DMS 273 treated with DMSO at 0.1 percent for 48 hours (cell line): ENCODE results near the gene CITED4.
"Not testable (repeated sequence)": the region's sequence is repeated elsewhere in the genome, so short reads cannot be mapped to it uniquely, and the experiment has no call there.

Source experiments
- DNase-seq: peaks from one replicate; lab custom pipeline; 2025; lab: John Stamatoyannopoulos, UW

Gene CITED4

GRCh38 chr1:40862008-40862863, at the start of gene CITED4:
TSS of gene CITED4 (minus strand) at chr1:40862363. CDS start at chr1:40862127, 236 bp downstream.
- DNase-seq, result peak; percentile 100

GRCh38 chr1:40911105-40911504, 48.9 kb upstream of the CITED4 start:
- no peak for DNase-seq

- DNase-seq, result no peak
These were observed 47.1 kb upstream of the CITED4 start for GRCh38 chr1:40909281-40909680.

GRCh38 chr1:40908350-40908749, 46.2 kb upstream of the CITED4 start:
- DNase-seq, result no peak

GRCh38 chr1:40907899-40908298, 45.7 kb upstream of the CITED4 start:
- no peak for DNase-seq

GRCh38 chr1:40906781-40907400, 44.7 kb upstream of the CITED4 start:
- no peak for DNase-seq

- no peak for DNase-seq
These were observed 42.9 kb upstream of the CITED4 start for GRCh38 chr1:40905061-40905460.

GRCh38 chr1:40903106-40903505, 40.9 kb upstream of the CITED4 start:
- DNase-seq, result no peak

GRCh38 chr1:40901886-40902852, 40.0 kb upstream of the CITED4 start:
- no peak for DNase-seq

- no peak for DNase-seq
These were observed 37.2 kb upstream of the CITED4 start for GRCh38 chr1:40899230-40899870.

- DNase-seq, result no peak
These were observed 36.3 kb upstream of the CITED4 start for GRCh38 chr1:40898431-40898901.

GRCh38 chr1:40897513-40897912, 35.4 kb upstream of the CITED4 start:
- no peak for DNase-seq

- no peak for DNase-seq
These were observed 34.3 kb upstream of the CITED4 start for GRCh38 chr1:40896482-40896881.

- DNase-seq, result no peak
These were observed 33.4 kb upstream of the CITED4 start for GRCh38 chr1:40895601-40896000.

- not testable (repeated sequence) for DNase-seq
These were observed 32.7 kb upstream of the CITED4 start for GRCh38 chr1:40894858-40895257.

GRCh38 chr1:40894455-40894854, 32.3 kb upstream of the CITED4 start:
- no peak for DNase-seq

- no peak for DNase-seq
These were observed 31.8 kb upstream of the CITED4 start for GRCh38 chr1:40893946-40894345.

GRCh38 chr1:40892354-40892753, 30.2 kb upstream of the CITED4 start:
- no peak for DNase-seq

- no peak for DNase-seq
These were observed 28.6 kb upstream of the CITED4 start for GRCh38 chr1:40890771-40891170.

- DNase-seq, result no peak
These were observed 25.5 kb upstream of the CITED4 start for GRCh38 chr1:40887652-40888051.

GRCh38 chr1:40887012-40887378, 24.8 kb upstream of the CITED4 start:
- DNase-seq, result no peak
